HG02623 (cell line): ENCODE results near the gene ROBO1.

Experiments
- ATAC-seq: cut with Tn5 transposase; IDR thresholded peaks from one replicate; pipeline ENCODE4 v1.9.1; 2021; ENCODE audit warnings: moderate library complexity; ENCODE audit not compliant: unreplicated experiment

The ROBO1 gene

GRCh38 chr3:79253271-79253670 is 514.5 kb downstream of the ROBO1 start:
- no peak for ATAC-seq

GRCh38 chr3:79250746-79251145 is 517.1 kb downstream of the ROBO1 start:
- ATAC-seq = no peak

DNA sequence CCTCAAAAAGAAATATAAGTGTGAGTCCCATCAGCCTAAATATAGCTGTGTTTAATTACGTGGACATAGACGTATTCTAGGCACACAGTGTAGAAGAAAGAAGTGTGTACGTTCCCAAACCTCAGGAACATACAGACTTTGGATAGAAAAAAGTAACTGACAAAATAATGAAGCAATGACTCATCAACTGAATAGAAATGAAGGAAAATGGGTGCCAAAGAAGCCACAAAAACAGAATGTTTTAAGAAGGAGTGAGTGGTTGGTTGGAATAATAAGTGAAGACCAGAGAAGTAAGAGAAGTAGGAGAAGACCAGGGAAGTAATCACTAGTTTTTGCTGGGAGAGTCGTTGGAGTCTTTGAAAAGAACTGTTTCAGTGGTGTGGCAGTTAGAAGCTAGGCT is 518.1 kb downstream of the ROBO1 start:
- no peak for ATAC-seq

DNA sequence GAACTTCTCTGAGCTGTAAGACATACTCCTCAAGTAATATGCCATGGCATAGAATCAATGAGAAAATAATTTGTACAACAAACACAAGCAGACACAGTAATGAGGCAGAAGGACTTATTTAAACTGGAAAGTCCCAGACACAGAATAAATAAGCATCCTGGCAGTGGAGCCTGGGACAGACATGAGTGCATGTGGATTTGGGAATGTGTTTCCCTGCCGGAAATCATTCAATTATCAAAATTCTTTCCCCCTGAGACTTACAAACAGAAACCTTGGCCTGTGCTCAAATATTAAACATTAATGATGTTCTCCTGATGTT is 520.1 kb downstream of the ROBO1 start:
- ATAC-seq = no peak

GRCh38 chr3:79246875-79247724 is 520.7 kb downstream of the ROBO1 start:
- no peak for ATAC-seq

DNA sequence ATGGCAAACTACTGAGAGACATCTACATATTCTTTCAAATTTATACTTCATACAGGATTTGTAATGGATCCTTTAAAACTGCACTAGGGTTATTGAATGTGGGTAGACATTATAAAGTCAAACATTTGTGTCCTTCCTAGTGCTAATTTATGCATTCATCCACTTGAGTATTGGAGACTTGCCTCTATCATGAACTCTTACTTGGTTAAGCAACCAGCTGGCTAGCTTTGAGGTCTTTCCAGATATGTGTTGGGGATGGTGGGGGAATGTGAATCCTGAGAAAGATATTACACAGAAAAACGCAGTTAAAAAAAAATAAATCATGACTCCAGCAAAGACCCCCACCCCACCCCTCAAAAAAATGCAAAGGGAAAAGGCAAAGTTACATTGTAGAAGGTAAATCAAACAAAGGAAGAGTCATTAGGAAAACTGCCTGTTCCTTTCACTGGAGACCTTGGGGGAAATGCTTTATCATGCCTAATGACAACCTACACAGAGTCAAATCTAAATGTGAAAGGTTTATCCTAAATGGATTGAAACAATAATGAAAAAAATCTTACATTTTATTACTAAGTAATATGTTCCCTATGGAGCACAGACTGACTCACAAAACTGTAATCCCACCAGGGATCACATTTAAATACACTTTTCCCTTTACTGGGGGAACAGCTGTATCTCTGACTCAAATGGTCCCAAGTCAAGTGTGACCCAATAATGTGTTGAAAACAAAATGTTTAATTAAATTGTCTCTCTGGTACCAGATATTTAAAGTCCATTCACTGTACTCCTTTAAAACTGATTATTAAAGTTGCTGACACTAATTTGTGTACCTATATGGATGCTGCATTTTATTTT is 522.3 kb downstream of the ROBO1 start:
- ATAC-seq = no peak

DNA sequence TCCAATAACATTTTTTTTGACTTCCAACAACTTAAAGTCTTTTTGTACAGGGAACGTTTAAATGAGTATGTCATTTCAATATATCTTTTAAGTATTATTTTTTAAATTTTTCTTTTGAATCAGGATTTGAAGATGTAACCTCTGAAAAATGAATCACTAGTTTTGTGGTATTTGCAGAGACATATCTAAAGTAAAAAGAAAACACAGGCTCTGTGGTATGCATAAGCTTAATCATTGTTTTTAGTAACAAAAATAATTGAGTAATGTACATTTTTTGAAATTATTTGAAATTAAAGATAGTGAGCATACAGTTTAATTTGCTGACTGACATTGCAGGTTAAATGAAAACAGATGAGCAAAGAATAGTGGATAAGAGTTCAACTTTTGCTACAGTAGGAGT is 531.3 kb downstream of the ROBO1 start:
- no peak for ATAC-seq

DNA sequence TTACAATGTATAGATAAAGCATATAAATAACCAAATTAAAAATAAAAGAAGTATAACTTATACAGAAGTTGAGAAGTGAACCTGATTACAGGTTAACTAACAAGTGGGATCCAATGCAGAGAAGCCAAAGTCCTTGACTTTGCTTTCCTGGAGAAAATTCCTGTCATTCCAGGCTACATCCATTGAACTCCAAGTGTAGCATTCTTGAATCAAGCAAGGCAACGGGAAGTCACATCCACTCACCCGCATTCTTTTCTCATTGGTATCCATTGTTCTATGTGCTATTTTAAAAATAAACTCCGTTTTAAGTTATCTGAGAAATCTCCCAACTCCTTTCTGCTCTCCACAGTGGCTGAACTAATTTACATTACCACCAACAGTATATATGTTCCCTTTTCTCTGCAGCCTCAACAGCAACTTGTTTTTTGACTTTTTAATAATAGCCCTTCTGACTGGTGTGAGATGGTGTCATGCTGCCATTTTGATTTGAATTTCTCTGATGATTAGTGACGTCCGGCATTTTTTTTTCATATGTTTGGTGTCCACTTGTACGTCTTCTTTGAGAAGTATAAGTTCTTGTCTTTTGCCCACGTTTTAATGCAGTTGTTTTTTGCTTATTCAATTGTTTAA is 534.3 kb downstream of the ROBO1 start:
- ATAC-seq = no peak

- ATAC-seq = no peak
These were observed 537.5 kb downstream of the ROBO1 start for GRCh38 chr3:79230266-79230665.

- ATAC-seq = no peak
These were observed 550.7 kb downstream of the ROBO1 start for GRCh38 chr3:79217096-79217495.

DNA sequence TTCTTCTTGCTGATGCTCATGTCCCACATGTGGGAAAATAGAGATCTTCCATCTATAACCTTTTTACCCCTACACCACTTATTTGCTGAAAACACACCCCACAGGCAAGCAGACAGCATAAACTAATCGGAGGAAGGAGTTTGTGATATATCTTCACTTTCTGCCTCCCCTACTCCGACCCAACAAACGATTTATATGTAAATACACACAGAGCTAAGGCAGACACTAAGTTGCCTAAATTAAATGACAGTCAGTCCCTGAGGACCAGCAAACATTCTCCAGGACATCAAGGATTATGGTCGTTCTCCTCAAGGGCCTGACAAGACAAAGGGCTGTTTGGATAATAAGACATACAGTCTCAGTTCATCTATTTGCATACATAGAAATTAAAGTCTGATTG is 552.5 kb downstream of the ROBO1 start:
- ATAC-seq = no peak

DNA sequence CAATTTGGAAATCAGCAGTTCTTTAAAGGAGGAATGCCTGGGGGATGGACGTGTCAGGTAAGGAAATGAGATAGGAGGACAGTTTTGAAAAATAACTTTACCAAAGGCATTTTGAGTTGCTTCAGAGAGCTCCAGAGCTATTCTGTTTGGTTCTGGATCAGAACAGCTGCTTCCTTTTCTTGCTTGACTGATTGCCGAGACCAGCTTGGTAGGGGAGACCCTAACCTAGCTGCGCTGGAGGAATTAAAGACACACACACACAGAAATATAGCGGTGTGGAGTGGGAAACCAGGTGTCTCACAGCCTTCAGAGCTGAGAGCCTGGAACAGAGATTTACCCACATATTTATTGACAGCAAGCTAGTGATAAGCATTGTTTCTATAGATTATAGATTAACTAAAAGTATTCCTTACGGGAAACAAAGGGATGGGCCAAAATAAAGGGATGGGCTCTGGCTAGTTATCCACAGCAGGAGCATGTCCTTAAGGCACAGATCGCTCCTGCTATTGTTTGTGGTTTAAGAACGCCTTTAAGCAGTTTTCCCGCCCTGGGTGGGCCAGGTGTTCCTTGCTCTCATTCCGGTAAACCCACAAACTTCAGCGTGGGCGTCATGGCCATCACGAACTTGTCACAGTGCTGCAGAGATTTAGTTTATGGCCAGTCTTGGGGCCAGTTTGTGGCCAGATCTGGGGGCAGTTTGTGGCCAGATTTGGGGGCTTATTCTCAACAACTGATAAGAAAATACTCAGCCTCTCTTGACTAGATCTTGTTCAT is 556.0 kb downstream of the ROBO1 start:
- no peak for ATAC-seq

GRCh38 chr3:79204351-79204750 is 563.4 kb downstream of the ROBO1 start:
- ATAC-seq = no peak

GRCh38 chr3:79203144-79203519 is 564.7 kb downstream of the ROBO1 start:
- no peak for ATAC-seq

GRCh38 chr3:79202471-79203143 is 565.2 kb downstream of the ROBO1 start:
- ATAC-seq = no peak

- no peak for ATAC-seq
These were observed 567.3 kb downstream of the ROBO1 start for GRCh38 chr3:79200456-79200855.

DNA sequence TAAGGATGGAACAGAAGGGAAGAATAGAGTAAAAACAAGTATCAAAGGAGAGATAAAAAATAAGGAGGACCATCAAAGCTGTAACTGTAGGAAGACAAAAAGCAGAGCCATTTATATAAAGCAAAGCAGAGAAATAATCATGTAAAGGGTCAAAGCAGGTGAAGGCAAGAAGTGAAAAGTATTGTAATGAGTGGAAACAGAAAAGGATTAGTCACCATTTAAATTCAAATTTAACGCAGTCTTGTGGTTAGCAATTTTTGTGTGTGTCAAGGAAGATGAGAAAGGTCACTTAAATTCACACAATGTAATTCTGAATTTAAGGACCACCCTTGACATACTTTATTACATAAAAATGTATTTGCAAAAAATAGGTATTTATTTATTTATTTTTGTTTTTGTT is 567.8 kb downstream of the ROBO1 start:
- ATAC-seq = no peak

GRCh38 chr3:79187426-79187825 is 580.4 kb downstream of the ROBO1 start:
- no peak for ATAC-seq

DNA sequence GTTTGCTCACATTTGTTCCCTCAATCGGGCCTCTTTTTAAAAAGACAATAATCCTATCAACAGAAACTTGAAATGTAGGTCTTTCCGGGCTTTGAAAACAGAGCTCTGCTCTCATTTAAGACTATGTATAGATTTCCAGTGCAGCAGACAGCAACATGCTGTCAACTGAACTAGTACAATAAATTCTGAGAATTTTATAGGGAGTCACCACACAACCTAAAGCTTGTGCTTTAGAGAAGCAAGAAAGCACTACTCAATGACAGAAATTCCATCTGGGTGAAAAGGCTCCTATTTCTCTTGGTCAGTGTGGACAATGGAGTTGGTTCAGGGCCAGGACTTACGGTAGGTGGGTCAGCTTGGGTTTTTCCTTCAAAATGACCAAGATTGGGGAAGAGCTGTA is 583.5 kb downstream of the ROBO1 start:
- no peak for ATAC-seq

DNA sequence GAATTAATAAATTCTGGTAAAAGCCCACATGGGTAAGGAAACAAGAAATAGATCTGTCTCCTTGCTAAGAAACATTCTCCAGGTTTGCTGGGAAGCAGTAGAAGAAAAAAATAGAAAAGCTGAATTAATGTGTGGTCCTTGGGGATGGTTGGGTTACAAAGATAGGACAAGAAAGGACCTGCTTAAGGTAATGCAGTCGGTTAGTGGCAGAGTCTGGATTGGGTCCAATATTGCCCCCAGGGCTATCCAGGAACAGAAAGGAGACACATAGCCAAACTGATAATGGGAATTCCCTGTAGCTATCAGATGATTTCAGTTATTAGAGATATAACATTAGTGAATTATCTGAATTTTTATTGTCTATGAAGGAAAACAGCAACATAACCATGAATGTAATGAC is 584.3 kb downstream of the ROBO1 start:
- no peak for ATAC-seq
